Measurements from ENCODE around the gene ROMO1. TPM values are rescaled to one million over a fixed set of nuclear protein-coding genes. Genes with fewer than 3 reads are reported as not detected.
"Not testable (repeated sequence)": the region's sequence is repeated elsewhere in the genome, so short reads cannot be mapped to it uniquely, and the experiment has no call there.

Gene ROMO1
- total and polyA plus RNA-seq, 2 experiments from 2014 or later, result 205 to 743 TPM

- no peaks in the 10 kb centered on the region for H3K27me3 ChIP-seq
- no peak overlapping the region for H3K4me3 ChIP-seq
- no peaks in the 10 kb centered on the region for H3K36me3 ChIP-seq
- H3K27ac ChIP-seq, result no peak overlapping the region
- no peaks in the 10 kb centered on the region for H3K9me3 ChIP-seq (ENCODE audit: low read depth)
- no peak for DNase-seq (ENCODE audit: low read depth in 1 of 2, low spot score in 1 of 2)
- TF ChIP-seq, protein P1, sequence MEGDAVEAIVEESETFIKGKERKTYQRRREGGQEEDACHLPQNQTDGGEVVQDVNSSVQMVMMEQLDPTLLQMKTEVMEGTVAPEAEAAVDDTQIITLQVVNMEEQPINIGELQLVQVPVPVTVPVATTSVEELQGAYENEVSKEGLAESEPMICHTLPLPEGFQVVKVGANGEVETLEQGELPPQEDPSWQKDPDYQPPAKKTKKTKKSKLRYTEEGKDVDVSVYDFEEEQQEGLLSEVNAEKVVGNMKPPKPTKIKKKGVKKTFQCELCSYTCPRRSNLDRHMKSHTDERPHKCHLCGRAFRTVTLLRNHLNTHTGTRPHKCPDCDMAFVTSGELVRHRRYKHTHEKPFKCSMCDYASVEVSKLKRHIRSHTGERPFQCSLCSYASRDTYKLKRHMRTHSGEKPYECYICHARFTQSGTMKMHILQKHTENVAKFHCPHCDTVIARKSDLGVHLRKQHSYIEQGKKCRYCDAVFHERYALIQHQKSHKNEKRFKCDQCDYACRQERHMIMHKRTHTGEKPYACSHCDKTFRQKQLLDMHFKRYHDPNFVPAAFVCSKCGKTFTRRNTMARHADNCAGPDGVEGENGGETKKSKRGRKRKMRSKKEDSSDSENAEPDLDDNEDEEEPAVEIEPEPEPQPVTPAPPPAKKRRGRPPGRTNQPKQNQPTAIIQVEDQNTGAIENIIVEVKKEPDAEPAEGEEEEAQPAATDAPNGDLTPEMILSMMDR (IDR thresholded peaks at IDR 0.05; ENCODE audit: low read depth, low read length), result no peak
- H3K4me1 ChIP-seq (ENCODE audit: low read depth), result no peaks in the 10 kb centered on the region
Observed at GRCh38 chr20:35680452-35681183, 18.6 kb upstream of the ROMO1 start.

GRCh38 chr20:35681960-35682359 is 17.2 kb upstream of the ROMO1 start:
- Histone ChIP-seq H3K27ac (no peak overlapping the region), H3K4me1 (ENCODE audit: low read depth) (no peaks in the 10 kb centered on the region), H3K9me3 (ENCODE audit: low read depth) (no peaks in the 10 kb centered on the region), H3K4me3 (no peak overlapping the region), H3K36me3 (no peaks in the 10 kb centered on the region), H3K27me3 (no peaks in the 10 kb centered on the region)
- no peak for DNase-seq (ENCODE audit: low read depth in 1 of 2, low spot score in 1 of 2)
- TF ChIP-seq, protein P1 (IDR thresholded peaks at IDR 0.05; ENCODE audit: low read depth, low read length), result no peak

GRCh38 chr20:35685368-35685767 is 13.8 kb upstream of the ROMO1 start:
- not testable (repeated sequence) for H3K27ac ChIP-seq; H3K36me3 ChIP-seq; DNase-seq (ENCODE audit: low read depth in 1 of 2, low spot score in 1 of 2)

GRCh38 chr20:35686872-35687271 is 12.3 kb upstream of the ROMO1 start:
- not testable (repeated sequence) for H3K27ac ChIP-seq; H3K36me3 ChIP-seq; H3K9me3 ChIP-seq (ENCODE audit: low read depth); H3K27me3 ChIP-seq; H3K4me1 ChIP-seq (ENCODE audit: low read depth); H3K4me3 ChIP-seq
- TF ChIP-seq, protein P1 (IDR thresholded peaks at IDR 0.05; ENCODE audit: low read depth, low read length), result peak; percentile 26
- peak in 1 of 2 donors; percentile 40 for DNase-seq (ENCODE audit: low read depth in 1 of 2, low spot score in 1 of 2)

More at GRCh38 chr20:35685368-35685767, 13.8 kb upstream of the ROMO1 start:
- H3K4me1 ChIP-seq (ENCODE audit: low read depth); H3K4me3 ChIP-seq; H3K9me3 ChIP-seq (ENCODE audit: low read depth); H3K27me3 ChIP-seq: not testable (repeated sequence)

GRCh38 chr20:35690265-35690664 is 8.9 kb upstream of the ROMO1 start:
- DNase-seq (ENCODE audit: low read depth in 1 of 2, low spot score in 1 of 2), result no peak
- peaks cover 3% of the 10 kb centered on the region for H3K36me3 ChIP-seq
- TF ChIP-seq, protein P1 (IDR thresholded peaks at IDR 0.05; ENCODE audit: low read depth, low read length), result no peak
- H3K9me3 ChIP-seq (ENCODE audit: low read depth), result no peaks in the 10 kb centered on the region
- no peak overlapping the region for H3K4me3 ChIP-seq
- H3K4me1 ChIP-seq (ENCODE audit: low read depth), result no peaks in the 10 kb centered on the region
- no peak overlapping the region for H3K27ac ChIP-seq
- H3K27me3 ChIP-seq, result no peaks in the 10 kb centered on the region

GRCh38 chr20:35695245-35695749 is 3.9 kb upstream of the ROMO1 start:
- H3K27me3 ChIP-seq, result no peaks in the 10 kb centered on the region
- peaks cover 3% of the 10 kb centered on the region for H3K36me3 ChIP-seq
- no peak for DNase-seq (ENCODE audit: low read depth in 1 of 2, low spot score in 1 of 2)
- no peaks in the 10 kb centered on the region for H3K9me3 ChIP-seq (ENCODE audit: low read depth)
- TF ChIP-seq, protein P1 (IDR thresholded peaks at IDR 0.05; ENCODE audit: low read depth, low read length), result no peak
- H3K27ac ChIP-seq, result no peak overlapping the region
- no peak overlapping the region for H3K4me3 ChIP-seq
- peaks cover 11% of the 10 kb centered on the region for H3K4me1 ChIP-seq (ENCODE audit: low read depth)
